HG02938 (cell line): ENCODE results near the gene CHCHD6.
A peak's percentile ranks its signal among the peaks of the same experiment; 100 is the strongest.

Experiments used
- ATAC-seq: cut with Tn5 transposase; IDR thresholded peaks from one replicate; pipeline ENCODE4 v1.9.1; 2021; ENCODE audit warnings: mild to moderate bottlenecking, moderate library complexity; ENCODE audit not compliant: unreplicated experiment

CHCHD6 gene

DNA sequence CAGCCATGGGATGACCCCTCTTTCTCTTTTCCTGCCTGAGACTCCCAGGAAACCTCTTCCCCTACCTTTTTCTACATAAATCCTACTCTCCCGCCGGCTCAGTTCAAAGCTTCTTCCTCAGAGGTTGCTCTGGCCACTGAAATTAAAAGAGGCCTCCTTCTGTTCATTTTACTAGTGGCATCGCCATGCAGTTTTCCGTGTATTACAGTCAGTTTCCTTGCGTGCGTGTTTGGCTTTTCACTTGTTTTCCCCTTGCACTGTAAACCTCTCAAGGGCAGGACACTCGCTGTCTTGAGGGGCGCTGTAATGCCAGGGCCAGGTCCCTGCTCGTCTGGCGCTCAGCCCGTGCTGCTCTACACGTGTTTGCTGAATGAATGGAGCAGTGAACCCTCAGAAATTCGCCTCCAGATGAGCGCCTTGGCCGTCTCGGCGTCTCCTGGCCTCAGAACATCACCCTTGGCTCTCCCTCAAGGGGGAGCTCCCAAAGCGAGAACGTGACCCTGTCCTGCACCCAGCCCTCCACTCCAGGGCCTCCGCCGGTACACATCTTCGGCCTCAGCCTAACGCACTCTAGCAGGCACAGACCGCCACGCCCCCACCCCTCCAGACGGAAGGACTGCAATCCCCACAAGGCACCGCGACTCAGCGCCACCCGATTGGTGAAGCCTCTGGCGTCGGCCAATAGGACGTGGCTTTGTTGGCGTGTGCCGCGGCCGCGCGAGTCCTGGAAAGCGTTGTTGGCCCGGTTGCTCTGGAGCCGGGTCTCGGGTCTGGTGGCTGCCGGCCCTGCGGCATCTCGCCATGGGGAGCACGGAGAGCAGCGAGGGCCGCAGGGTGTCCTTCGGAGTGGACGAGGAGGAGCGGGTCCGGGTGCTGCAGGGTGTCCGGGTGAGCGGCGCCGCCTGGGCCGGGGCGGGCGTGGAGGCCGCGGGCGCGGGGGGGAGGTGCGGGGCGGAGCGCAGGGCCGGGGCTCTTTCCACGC, at the start of gene CHCHD6:
TSS of gene CHCHD6 (plus strand) at position 729 of the 982 bp plus-strand sequence. CDS start at position 802, 73 bp downstream.
- peak; percentile 95 for ATAC-seq

DNA sequence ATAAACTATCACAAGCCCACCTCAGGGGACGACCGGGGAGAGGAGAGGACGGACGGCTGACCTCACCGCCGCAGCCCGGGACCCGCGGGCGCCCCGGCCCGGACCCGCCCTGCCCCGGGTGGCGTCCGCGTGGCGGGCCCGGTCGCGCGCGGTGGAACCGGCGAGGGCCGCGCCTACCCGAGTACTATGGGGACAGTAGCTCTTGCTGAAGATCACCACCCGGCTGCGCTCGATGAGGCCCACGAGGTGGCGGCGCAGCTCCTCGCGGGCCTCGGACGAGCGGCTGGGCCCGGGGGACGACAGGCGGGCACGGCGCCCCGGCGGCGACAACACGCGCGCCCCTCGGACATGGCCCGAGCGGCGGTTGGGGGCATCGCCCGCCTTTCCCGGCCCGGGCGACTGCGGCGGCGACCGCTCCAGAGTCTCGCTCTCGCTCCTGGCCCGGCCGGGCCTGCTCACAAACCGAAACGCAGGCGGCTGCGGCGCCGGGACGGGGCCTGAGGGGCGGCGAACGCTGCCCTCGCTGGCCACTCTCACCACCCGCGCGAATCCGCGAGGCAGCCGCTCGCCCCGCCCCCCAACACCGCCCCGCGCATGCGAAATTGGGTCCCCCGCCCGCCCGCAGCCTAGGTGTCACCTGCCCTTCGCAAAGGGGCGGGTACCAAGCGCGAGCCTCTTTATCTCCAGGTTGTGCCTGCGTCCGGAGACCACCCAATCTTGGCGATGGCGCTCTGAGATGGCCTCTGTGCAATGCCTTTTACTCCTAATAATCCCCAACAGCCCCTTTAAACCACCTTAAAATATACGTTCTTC, 49.3 kb upstream of the CHCHD6 start, which contains the start of gene TXNRD3:
TSS of gene TXNRD3 (minus strand) at position 554 of the 813 bp plus-strand sequence.
- no peak for ATAC-seq

DNA sequence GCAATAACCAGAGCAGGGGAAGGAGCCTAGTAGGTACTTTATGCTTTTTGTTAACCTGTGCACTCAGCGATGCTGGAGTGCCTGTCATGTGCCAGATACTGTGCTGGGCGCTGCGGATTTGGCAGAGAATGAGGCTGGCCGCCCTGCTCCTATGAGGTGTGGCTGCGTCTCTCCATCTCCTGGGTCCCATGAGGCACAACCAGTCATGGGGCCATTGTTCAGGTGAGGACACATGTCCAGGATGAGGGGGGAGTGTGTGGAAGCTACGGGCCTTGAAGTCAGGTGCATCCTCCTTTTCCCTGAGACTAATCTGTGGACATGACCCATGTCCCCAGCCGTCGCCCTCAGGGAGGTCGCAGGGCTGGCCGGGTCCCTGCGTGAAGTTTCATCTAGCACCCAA, 48.2 kb upstream of the CHCHD6 start:
- no peak for ATAC-seq

GRCh38 chr3:126656371-126657134, 47.5 kb upstream of the CHCHD6 start:
- ATAC-seq: no peak

DNA sequence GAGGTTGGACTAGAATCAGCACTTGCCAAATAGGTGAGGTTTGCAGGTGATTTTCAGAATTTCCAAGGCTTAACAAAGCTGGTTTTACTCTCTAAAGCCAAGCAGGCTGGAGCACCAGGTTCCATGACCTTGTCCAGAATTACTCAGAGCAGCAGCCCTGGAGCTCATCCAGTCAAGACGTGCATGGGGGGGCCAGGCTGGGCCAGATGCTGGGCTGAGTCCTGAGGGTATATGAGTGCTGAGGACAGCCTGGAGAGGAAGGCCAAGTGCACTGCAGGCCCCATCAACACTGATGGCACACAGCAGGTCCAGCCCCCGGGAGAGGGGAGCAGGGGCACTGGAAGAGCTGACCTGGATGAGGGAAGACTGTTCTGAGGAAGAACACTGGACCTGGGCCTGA, 46.1 kb upstream of the CHCHD6 start:
- ATAC-seq: no peak

DNA sequence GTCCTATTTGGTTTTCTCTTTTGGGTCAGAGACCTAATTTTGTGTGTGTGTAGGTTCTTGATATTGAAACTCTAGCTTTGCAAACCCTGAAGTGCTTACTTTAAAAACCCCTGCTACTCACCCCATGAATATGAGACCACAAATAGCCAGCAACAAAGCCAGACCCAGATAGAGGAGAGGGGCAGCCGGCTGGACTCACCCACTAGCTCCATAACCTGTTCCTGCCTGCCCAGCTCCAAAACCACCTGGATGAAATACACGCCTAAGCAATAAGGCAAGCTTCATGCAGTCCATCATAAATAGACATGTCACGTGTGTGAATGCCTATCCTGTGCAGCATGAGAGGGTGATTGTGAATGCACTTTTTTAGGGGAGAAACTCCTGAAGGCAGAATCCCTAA, 45.5 kb upstream of the CHCHD6 start:
- ATAC-seq: no peak

DNA sequence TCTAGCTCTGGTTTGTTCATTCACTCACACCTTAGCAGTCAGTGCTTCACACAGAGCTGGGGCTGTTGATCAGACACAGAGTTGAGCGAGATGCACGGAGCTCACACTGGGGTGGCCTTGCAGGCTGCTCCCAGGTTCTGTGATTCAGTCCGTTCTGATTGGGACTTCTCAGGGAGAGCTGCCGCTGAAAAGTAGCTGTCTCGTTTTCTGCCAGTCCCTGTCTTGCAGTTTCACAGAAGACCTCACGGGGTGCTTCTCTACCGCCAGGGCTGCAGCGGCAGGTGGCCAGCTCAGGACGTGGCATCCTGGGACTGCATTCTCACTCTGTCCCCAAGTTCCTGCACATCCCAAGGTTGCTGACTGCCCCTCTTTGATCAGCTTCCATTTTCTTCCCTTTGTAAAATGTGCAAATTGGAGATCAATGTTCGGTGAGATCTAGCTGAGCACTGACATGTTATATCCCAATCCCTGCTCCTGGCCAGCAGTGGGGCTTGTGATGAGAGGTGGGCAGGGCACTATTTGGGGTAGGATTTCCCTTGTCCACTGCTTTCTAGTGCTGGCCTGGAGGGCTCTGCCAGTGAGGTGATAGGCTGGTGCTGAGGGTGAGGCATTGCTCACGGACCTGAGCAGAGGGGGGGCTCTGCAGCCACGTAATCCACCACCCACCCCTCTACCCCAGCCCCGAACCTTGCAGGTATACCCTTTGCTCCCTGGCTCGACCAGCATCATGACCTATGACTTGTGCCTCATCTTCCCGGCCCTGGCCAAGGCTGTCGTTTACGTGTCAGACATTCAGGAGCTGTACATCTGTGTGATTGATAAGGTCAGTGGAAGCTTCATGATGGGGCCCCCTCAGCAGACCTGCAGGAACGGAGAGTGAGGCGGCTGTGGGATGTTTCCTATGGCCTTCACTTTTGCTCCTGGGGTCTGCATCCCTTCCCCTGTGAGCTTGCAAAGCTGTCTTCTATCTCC, 43.8 kb upstream of the CHCHD6 start:
- no peak for ATAC-seq

GRCh38 chr3:126661532-126662364, 42.3 kb upstream of the CHCHD6 start:
- ATAC-seq: no peak

DNA sequence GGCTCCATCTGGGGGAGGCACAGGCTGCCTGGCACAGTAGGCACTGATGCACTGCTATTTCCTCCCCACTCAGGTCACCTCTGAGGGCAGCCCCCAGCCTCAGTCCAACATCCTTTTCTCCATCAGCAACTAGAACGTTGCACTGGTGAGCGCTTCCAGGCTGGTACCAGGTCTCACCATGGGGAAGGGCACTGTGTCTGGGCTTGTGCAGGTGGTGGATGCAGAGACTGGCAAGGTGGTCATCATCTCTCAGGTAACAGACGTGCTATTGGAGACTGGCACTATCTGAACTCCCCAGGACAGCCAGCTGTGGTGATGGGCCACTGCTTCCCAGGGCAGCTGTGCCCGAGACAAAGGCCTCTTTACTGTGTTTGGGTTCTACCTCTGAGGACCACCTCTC, 40.8 kb upstream of the CHCHD6 start:
- no peak for ATAC-seq

- no peak for ATAC-seq
Measured at GRCh38 chr3:126663750-126664149, 40.3 kb upstream of the CHCHD6 start.

DNA sequence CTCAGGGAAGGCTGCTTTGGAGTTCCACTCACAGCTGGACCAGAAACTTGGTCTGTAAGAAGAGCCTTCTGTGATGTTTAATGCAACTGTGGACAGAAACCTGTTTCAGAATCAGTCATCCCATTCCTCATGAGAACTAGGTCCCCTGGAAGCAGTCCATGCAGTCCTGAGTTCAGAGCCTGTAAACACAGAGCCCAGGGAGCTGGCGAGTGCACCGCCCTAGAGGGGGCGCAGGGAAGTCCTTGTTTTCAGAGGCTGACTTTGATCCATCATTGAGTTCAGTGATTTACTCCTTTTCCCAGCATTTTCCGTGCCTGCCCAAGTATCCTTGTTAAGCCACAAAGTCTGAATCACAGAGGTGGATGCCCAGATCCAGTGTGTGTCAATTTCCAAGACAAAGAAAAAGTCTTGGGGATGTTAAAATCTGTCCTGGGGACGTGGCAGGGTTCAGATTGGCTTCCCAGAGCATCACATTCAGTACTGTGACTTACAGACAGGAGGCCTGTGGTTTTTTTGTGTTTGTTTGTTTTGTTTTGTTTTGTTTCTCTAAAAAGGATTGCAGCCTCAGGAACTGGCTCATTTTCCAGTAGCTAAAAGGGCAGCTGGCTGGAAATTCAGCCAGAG, 39.3 kb upstream of the CHCHD6 start:
- no peak for ATAC-seq

GRCh38 chr3:126665221-126665936, 38.7 kb upstream of the CHCHD6 start:
- ATAC-seq: no peak

- ATAC-seq: no peak
Measured at GRCh38 chr3:126665959-126666657, 37.9 kb upstream of the CHCHD6 start.

- no peak for ATAC-seq
Measured at GRCh38 chr3:126666658-126667528, 37.1 kb upstream of the CHCHD6 start.

DNA sequence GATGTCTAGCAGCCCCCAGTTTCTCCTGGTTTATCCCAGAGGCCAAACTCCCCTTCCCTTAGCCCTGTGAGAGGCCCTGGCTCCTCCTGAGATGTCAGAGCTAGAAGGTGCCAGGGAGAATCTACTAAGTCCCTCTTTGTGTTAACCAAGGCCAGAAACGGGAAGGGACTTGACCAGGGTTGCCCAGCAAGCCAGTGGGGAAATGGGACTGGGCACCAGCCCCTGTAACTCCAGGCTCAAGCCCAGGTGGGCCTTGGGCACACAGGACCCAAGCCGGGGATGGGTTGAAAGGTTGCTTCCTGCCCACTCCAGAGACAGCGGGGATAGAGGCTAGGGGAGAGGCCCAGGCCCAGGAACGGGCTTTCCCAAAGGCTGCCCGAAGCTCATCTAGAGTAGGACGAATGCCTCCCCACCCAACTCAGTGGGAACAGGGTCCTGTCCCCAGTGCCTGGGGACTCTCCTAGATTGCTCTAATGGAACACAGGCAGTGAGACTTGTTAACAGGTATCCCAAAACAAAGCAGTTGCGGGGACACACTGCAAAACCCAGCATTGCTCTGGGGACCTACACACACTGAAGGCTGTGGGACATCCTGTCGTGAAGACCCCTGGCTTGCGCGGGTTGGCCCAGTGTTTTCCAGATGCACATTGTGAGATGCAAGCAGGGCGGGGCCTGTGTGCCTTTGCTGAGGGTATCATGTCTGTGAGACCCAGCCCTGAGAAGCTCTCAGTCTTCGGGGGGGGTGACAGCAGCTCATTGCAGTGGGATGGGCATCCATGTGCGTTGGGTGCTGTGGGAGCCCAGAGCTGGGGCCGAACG, 36.2 kb upstream of the CHCHD6 start:
- ATAC-seq: no peak
